HG03432 (cell line): ENCODE results near the gene C1QC.

Experiments
- ATAC-seq: cut with Tn5 transposase; IDR thresholded peaks from one replicate; pipeline ENCODE4 v1.9.1; 2021; ENCODE audit warnings: mild to moderate bottlenecking, moderate library complexity; ENCODE audit not compliant: unreplicated experiment

The C1QC gene

GRCh38 chr1:22618056-22618455 is 25.4 kb upstream of the C1QC start:
- no peak for ATAC-seq

GRCh38 chr1:22619252-22619651 is 24.2 kb upstream of the C1QC start:
- no peak for ATAC-seq

- no peak for ATAC-seq
Measured at GRCh38 chr1:22619798-22620197, 23.6 kb upstream of the C1QC start.

GRCh38 chr1:22621761-22622160 is 21.7 kb upstream of the C1QC start:
- ATAC-seq, result no peak

GRCh38 chr1:22625262-22625925 is 18.0 kb upstream of the C1QC start:
- no peak for ATAC-seq

GRCh38 chr1:22626237-22627157 is 16.9 kb upstream of the C1QC start:
- no peak for ATAC-seq

GRCh38 chr1:22627331-22627730 is 16.1 kb upstream of the C1QC start:
- no peak for ATAC-seq

GRCh38 chr1:22628698-22629444 is 14.6 kb upstream of the C1QC start:
- no peak for ATAC-seq

GRCh38 chr1:22629886-22630285 is 13.5 kb upstream of the C1QC start:
- ATAC-seq, result no peak

GRCh38 chr1:22633697-22634463 is 9.6 kb upstream of the C1QC start:
- no peak for ATAC-seq

GRCh38 chr1:22635436-22635835 is 8.0 kb upstream of the C1QC start:
- no peak for ATAC-seq

- no peak for ATAC-seq
Measured at GRCh38 chr1:22636353-22636752, 7.1 kb upstream of the C1QC start, which contains the start of gene C1QA. Gene C1QA (plus strand): TSS chr1:22636628. CDS start chr1:22637617, 989 bp downstream.

GRCh38 chr1:22636927-22637326 is 6.5 kb upstream of the C1QC start:
- ATAC-seq, result no peak

- ATAC-seq, result no peak
Measured at GRCh38 chr1:22637907-22638445, 5.5 kb upstream of the C1QC start.

- no peak for ATAC-seq
Measured at GRCh38 chr1:22638476-22639234, 4.8 kb upstream of the C1QC start.

GRCh38 chr1:22639286-22639685 is 4.1 kb upstream of the C1QC start:
- ATAC-seq, result no peak

- no peak for ATAC-seq
Measured at GRCh38 chr1:22641247-22641646, 2.2 kb upstream of the C1QC start.

GRCh38 chr1:22641906-22642636 is 1.4 kb upstream of the C1QC start:
- ATAC-seq, result no peak

GRCh38 chr1:22643928-22644327 is 495 bp downstream of the C1QC start:
- no peak for ATAC-seq
